GM18519 (cell line): ENCODE results near the gene SCYGR4.
A peak's percentile ranks its signal among the peaks of the same experiment; 100 is the strongest.

ENCODE experiments used
- ATAC-seq: cut with Tn5 transposase; IDR thresholded peaks from one replicate; pipeline ENCODE4 v1.9.1; 2021; ENCODE audit warnings: mild to moderate bottlenecking, moderate library complexity; ENCODE audit not compliant: unreplicated experiment, low FRiP score

SCYGR4 gene

DNA sequence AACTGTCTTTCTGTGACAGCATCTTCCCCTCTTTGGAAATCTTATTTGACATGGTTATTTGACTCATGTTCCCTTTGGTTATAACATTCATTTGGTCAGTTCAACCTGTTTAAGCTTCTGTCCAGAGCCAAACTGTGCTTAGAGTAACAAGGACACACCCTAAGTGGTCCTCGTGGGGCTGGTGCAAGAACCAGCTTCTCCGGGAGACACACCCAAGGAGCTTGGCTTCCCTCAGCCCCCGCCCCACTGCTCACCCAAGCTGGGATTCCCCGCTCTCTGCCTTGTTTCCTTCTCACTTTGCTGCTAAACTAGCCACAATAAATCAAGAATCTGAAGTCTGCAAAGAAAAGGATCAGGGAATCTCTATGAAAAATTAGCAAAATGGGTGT, 4.0 kb upstream of the SCYGR4 start:
- no peak for ATAC-seq

- no peak for ATAC-seq
Observed at GRCh38 chr2:227614246-227614645, 3.1 kb upstream of the SCYGR4 start.

- no peak for ATAC-seq
Observed at GRCh38 chr2:227614740-227615139, 2.6 kb upstream of the SCYGR4 start, which contains the start of gene SCYGR3. Gene SCYGR3 (minus strand): TSS chr2:227614840. CDS start chr2:227614840, 0 bp downstream.

GRCh38 chr2:227615181-227615580, 2.1 kb upstream of the SCYGR4 start:
- ATAC-seq, result no peak

DNA sequence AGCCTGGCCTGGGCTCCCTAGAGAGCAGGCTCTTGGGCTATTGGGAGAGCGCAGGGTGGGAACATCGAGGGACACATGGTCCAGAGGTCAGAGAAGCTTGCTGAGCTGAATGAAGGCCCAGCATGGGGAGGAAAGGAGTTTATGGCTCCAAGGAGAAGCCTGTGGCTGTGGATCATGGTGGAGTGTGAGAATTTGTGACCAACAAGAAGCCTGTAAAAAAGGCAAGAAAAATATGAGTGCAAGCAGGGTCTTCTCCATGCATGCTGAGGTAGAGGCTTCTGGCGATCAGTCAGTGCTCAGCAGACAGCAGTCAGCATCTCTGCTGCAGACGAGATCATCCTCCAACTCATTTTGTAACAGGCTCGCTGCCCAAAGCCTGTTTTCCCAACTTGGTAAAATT, 1.4 kb upstream of the SCYGR4 start:
- no peak for ATAC-seq

DNA sequence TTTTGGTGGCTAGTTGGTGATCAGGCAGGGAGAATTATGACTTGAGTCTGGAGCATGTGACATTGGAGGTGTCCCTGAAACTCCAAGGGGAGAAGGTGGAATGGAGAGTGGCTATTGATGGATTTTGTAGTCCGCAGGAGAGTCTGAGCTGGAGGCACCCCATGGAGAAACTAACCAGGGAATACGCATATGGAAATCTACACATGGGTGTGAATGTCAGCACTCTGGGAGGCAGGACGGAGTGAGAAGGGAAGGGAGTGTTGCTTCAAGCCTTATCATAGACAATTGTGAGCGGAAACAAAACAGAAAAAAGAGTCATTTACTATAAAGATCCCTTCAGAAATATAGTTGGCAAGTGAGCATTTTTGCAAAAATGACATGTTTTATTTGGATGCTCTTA, 667 bp upstream of the SCYGR4 start:
- no peak for ATAC-seq

GRCh38 chr2:227623226-227623625, 5.9 kb downstream of the SCYGR4 start:
- ATAC-seq, result no peak

GRCh38 chr2:227625420-227625819, 8.1 kb downstream of the SCYGR4 start:
- ATAC-seq, result no peak

DNA sequence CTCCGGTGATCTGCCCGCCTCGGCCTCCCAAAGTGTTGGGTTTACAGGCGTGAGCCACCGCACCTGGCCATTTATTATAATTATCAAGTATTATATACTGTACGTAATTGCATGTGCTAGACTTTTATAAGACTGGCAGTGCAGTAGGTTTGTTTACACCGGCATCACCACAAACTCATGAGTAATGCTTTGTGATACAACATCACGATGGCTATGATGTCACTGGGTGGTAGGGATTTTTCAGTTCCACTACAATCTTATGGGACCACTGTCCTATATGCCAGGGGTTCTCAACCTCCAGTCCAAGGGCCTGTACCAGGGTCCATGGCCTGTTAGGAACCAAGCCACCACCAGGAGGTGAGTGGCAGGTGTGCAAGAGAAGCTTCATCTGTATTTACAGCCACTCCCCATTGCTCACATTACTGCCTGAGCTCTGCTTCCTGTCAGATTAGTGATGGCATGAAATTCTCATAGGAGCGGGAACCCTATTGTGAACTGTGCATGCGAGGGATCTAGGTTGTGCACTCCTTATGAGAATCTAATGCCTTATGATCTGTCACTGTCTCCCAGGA, 9.4 kb downstream of the SCYGR4 start:
- ATAC-seq, result no peak

GRCh38 chr2:227627769-227628168, 10.5 kb downstream of the SCYGR4 start:
- peak; percentile 97 for ATAC-seq

DNA sequence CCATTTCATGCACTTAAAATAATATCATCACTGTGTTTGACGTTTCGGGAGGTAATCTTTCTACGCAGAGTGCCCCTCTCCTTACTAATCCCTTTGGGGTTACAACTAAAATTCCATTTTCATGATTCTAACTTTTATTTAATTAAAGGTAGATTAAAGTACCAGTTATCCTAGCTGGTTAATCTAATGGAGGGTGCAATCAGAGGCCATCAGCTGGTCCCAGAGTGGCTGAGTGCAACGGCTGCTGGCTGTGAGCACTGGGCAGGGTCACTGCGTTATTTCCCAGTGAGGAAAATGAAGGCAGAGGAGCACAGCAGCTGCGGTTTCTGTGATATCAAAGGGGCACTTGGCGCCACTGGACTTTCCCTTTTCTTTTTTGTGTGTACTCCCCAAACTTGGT, 12.1 kb downstream of the SCYGR4 start:
- no peak for ATAC-seq

GRCh38 chr2:227630322-227630721, 13.0 kb downstream of the SCYGR4 start:
- no peak for ATAC-seq

- no peak for ATAC-seq
Observed at GRCh38 chr2:227632827-227633226, 15.5 kb downstream of the SCYGR4 start.

DNA sequence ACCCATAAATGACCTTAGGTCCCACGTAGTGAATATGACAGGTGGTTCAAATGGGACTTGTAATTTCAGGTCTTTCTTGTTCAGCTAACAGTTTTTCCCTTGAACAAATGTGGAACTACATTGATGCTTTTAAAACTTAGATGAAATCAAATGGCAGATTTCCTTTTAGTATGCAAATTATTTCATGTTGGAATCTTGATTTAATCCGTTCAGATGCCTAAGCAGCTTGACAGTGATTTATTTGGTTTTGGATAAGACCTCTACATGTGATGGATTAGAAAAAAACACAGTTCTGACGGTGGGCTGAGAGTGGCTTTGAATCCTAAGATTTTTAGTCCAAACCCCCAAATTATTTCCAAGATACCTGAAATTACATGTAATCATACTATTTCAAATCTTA, 16.9 kb downstream of the SCYGR4 start:
- ATAC-seq, result no peak

- ATAC-seq, result no peak
Observed at GRCh38 chr2:227642656-227643055, 25.4 kb downstream of the SCYGR4 start.

GRCh38 chr2:227643990-227644551, 26.8 kb downstream of the SCYGR4 start:
- no peak for ATAC-seq

GRCh38 chr2:227653419-227653818, 36.1 kb downstream of the SCYGR4 start:
- ATAC-seq, result no peak

- no peak for ATAC-seq
Observed at GRCh38 chr2:227654426-227654825, 37.1 kb downstream of the SCYGR4 start.

- no peak for ATAC-seq
Observed at GRCh38 chr2:227655454-227655853, 38.2 kb downstream of the SCYGR4 start.

DNA sequence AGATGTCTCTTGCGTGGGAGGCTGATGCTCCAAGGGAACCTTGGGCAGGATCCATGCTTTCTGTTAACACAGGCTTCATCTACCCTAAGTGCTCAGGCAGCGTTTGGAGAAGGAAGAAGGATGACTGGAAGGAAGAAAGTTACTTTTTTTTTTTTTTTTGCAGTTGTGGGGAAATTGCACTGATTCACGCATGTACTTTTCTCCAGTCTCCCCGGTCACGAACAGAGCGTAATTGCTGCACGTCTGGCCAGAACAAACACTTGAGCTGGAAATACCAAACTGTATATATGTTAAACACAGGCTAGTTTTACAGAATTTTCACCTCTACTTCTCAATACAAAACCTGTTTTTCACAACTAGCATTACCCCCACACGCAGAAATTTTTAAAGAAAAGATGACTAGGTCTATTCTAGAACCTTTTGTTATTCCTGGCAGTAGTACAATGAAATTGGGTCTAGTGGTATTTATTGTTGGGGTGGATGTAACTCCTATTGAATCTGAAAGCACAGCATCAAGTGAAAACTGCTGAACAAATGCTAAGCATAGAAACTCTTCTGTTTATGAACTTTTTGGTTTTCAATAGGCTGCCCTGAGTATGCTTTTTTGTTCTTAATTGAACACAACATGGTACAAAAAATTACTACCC, 40.0 kb downstream of the SCYGR4 start:
- no peak for ATAC-seq

DNA sequence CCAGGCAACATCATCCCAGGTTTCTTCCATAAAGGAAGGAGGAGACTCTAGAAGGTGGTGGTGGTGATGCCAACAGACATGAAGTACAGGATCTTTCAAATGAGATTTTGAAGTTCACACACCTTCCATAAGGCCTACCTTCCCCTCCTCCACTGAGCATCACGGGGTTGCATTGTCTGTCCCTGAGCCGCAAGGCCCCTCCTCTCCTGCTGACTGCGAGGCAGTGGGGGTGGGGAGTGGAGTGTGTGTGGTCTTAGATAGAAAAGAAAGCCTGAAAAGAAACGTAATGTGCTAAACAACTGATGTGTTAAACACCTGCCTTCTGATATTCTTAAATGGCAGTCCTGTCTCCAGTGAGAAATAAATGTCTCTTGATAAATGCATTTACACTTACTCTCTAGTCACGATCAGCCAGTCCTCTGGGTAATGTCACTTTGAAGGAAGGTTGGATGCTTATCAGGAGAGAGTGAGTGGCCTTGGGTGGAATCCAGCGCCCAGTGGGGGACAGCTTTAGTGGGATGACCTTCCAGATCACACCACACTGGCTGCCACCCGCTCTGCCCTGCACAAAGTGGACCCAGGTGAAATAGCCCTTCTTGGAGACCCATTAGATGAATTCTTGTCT, 43.8 kb downstream of the SCYGR4 start:
- ATAC-seq, result no peak

- ATAC-seq, result no peak
Observed at GRCh38 chr2:227661827-227662226, 44.5 kb downstream of the SCYGR4 start.
